Body of pancreas (tissue), 4 donors: ENCODE measurements around the gene ZNF229.

Experiments used
- CTCF ChIP-seq, 7 experiments: fragments of 450-650 bp in 4 of 7; fragments of 200-600 bp in 3 of 7; sonication (generic) in 3 of 7; IDR thresholded peaks; one replicate each; pipeline ENCODE4 v1.5.1; 2016 to 2019; ENCODE audit warnings: antibody characterized with exemption in 7 of 7
- POLR2A ChIP-seq, 3 donors: fragments of 450-650 bp; IDR thresholded peaks; one replicate each; pipeline ENCODE4 v1.6.1; 2016; ENCODE audit warnings: antibody characterized with exemption in 3 of 3, mild to moderate bottlenecking in 2 of 3

GRCh38 chr19:44476559-44477408 lies 28.5 kb upstream of the ZNF229 start:
- TF ChIP-seq CTCF (IDR thresholded peaks at IDR 0.05), result no peak
- TF ChIP-seq POLR2A (IDR thresholded peaks at IDR 0.05), result no peak
